ACHN (cell line): ENCODE results near the gene EZH1.

ENCODE experiments used
- DNase-seq: peaks from one replicate; pipeline ENCODE4 v3.0.0-alpha.2; 2015
- in situ Hi-C: cut with HindIII; loops from 2 replicates; pipeline ENCODE4 v1.10.0; 2017; ENCODE audit warnings: low sequenced_read_pairs, low pct_ligation_motif_present, low pct_unique_long_range_greater_than_20kb

EZH1 gene

DNA sequence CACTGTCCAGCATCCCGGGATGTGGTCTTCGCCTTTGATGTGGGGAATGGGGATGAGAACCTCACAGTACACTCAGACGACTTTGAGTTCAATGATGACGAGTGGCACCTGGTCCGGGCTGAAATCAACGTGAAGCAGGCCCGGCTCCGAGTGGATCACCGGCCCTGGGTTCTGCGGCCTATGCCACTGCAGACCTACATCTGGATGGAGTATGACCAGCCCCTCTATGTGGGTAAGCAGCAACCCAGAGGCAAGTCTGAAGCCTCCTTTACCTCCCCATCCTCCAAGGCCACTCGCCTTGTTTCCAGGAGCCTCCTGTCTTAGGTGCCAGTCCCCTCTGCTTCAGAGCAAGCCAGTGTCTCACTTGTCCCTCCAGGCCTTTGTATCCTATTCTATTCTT, 52.4 kb downstream of the EZH1 start:
- DNase-seq, result no peak
- in situ Hi-C loops, result no loop called here

DNA sequence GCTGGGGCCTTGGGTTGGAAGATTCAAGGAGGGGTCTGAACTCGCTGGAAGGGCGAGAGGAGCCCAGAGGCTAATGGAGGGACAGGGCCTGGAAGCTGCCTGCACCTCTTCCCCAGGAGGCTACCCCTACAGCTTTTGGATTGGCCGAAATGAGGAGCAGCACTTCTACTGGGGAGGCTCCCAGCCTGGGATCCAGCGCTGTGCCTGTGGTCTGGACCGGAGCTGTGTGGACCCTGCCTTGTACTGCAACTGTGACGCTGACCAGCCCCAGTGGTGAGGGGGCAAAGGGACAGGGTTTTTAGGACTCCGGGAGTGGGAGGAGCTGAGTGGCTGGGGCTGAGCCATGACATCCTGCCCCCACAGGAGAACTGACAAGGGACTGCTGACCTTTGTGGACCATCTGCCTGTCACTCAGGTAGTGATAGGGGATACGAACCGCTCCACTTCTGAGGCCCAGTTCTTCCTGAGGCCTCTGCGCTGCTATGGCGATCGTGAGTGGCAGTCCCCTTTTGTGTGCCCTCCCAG, 53.8 kb downstream of the EZH1 start:
- DNase-seq, result no peak
- in situ Hi-C loops, result no loop called here

DNA sequence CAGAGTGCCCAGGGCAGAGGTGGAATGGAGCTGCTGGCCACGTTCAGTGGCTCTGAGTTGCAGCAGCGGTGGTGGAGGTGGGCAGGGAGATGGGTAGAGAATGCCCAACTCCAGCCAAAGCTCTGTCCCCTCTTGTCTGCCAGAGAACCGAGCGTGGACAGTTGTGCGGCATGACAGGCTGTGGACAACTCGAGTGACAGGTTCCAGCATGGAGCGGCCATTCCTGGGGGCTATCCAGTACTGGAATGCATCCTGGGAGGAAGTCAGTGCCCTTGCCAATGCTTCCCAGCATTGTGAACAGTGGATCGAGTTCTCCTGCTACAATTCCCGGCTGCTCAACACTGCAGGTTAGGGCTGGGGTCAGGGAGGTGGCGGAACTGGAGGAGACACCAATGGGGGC, 54.2 kb downstream of the EZH1 start:
- DNase-seq, result no peak
- in situ Hi-C loops, result no loop called here

DNA sequence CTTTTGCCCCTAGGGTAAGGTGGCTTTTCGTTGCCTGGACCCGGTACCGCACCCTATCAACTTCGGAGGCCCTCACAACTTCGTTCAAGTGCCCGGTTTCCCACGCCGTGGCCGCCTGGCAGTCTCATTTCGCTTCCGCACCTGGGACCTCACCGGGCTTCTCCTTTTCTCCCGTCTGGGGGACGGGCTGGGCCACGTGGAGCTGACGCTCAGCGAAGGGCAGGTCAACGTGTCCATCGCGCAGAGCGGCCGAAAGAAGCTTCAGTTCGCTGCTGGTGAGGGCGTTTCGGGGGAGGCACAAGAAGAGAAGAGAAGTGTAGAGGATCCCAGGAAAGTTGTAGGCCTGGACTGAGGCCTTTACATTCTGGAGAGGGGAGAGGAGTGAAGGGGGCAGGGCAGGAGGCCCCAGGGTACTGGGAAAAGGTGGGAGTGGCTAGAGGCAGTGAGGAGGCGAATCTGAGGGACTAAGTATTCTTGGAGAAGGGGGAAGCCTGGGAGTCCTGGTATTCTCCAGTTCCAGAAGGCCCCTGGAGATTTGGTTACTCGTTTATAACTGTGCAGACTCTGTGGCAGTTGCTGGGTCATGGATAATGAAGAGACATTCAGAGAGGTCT, 57.0 kb downstream of the EZH1 start:
- no peak for DNase-seq
- in situ Hi-C loops, result no loop called here

DNA sequence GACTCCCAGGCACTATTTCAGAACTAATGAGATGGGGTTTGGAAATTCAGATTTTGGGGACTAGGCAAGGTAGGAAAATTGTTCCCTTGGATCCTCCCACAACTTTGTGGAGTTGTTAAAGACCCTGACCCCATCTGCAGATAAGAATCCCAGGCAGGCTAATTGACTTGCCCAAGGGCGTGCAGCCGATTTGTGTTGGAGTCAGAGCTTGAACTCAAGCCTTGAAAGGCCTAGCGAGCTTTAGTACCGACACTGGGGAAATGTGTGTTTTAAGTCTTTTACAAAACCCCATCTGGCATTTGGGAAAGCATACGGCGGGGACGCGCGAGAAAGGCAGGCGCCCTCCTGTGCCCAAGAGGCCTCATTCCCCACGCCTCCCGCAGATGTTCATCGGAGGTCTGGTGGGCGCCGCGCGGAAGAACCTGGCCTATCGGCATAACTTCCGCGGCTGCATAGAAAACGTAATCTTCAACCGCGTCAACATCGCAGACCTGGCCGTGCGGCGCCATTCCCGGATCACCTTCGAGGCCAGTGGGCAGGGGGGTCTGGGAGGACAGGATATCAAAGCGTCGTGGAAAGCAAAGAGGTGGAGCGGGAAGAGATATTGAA, 58.2 kb downstream of the EZH1 start:
- no peak for DNase-seq
- in situ Hi-C loops, result no loop called here

DNA sequence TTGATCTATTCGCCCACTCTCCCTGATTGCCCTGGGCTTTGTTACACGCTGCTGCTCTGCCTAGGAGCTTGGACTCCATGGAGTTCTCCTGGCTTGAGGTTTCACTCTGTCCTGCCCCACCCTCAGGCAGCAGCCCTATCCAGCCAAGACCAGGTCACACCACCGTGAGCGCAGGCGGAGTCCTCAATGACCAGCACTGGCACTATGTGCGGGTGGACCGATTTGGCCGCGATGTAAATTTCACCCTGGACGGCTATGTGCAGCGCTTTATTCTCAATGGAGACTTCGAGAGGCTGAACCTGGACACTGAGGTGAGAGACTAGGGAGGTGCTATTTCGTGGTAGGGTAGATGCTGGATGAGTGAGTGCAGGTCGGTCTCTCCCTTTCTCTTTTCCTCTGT, 59.0 kb downstream of the EZH1 start:
- DNase-seq, result no peak
- in situ Hi-C loops, result no loop called here

DNA sequence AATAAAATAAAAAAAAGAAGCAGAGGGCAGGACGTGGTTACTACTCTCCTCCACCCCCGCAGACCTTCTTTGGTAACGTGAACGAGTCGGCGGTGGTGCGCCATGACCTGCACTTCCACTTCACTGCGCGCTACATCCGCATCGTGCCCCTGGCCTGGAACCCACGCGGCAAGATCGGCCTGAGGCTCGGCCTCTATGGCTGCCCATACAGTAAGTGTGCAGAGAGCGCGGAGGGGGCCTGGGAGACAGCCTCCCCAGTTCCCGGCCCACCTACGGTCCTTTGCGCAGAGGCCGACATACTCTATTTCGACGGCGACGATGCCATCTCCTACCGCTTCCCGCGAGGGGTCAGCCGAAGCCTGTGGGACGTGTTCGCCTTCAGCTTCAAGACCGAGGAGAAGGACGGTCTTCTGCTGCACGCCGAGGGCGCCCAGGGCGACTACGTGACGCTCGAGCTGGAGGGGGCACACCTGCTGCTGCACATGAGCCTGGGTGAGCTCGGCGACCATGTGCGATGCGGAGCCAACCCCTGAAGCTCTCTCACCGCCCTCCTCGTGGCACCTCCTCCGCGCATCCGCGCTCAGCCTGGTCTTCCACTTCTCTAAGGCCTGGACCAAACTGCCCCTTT, 59.8 kb downstream of the EZH1 start:
- in situ Hi-C loops, result no loop called here
- no peak for DNase-seq

DNA sequence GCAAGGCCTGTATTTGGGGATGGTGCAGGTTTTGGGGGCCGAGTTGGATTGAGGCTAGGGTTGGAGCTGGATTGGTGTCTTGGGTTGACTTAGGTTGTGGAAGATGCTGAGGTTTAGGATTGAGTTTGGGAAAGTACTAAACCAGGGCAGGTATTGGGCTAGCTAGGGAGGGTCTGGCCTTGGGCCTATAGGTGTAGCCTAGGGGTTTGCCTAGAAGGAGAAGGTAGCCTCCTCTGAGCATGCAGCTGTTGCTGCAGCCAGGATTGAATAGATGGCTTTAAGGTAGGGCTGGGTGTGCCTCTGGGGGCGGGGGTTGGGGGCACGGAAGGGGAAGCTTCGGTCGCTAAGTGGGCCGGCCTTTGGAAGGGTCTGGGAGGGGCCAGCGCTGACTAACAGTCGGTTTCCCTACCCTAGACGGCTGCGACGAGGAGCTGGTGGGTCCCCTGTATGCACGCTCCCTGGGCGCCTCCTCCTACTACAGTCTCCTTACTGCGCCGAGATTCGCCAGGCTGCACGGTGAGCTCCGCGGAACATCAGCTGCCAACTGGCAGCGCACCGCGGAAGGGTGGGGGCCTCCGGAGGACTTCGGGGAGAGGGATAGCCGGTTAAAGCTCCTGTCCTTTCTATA, 61.3 kb downstream of the EZH1 start:
- no peak for DNase-seq
- in situ Hi-C loops, result no loop called here

DNA sequence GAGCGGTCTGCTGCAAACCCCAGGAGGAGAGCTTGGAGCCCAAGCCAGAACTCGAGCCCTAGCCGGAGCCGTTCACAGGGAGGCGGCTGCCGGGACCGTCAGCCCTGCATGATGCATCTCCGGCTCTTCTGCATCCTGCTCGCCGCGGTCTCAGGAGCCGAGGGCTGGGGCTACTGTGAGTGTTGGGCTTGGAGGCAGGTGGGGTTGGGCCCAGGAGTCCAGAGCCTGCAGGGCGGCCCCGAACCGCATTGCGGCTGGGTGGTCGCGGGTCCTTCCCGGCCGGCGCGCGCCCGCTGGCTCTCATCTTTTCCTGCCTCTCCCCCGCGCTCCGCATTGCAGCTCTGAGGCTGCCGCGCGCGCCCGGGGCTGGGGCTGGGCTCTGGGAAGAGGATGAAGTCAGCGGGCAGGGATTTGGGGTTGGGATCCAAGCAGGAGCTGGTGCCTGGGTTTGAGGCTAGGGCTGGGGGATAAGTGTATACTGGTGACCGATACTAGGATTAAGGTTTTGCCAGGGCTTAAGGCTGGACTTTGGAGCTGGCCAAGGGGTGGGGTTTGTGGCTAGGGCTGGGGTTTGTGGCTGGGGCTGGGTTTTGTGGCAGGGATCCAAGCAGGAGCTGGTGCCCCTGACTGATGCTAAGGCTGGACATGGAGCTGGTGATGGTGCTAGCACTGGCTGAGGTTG, 62.0 kb downstream of the EZH1 start:
- in situ Hi-C loops, result no loop called here
- peak; percentile 75 for DNase-seq

DNA sequence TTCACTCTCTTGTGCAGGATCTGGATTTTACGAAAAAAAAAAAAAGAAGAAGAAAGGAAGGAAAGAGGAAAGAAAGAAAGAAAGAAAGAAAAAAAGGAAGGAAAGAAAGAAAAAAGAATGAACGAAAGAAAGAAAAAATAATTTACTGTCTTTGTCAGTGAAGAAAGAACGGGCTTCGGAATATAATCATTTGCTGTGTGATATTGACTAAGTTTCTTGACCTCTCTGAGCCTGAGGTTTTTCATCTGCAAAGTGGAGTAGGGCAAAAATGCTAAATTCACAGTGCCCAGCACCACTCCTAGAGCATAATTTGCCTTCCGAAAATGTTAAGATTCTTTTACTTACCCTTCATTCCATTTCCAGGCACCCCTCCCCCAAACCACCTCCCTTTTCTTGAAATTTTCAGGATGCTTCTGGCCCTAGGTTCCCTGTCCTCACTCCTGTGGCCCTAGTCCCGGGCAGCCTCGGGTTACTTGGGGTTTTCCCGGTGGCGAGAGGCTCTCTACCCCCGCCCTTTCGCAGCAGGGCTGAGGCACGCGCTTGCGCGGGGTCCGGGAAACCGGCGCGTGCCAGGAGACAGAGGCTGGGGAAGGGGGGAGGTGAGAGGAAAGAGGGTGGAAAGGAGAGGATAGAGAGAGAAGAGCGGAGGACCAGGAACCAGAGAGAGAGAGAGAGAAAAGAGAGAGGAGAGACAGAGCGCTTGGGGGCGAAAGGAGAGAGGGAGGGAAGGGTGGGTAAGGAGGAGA, 62.7 kb downstream of the EZH1 start, which contains the start of gene CNTNAP1:
Gene CNTNAP1 (plus strand): TSS at position 556 of the 746 bp plus-strand sequence. CDS start 299 bp downstream, outside the sequence.
- in situ Hi-C loops, result no loop called here
- peak; percentile 88 for DNase-seq

DNA sequence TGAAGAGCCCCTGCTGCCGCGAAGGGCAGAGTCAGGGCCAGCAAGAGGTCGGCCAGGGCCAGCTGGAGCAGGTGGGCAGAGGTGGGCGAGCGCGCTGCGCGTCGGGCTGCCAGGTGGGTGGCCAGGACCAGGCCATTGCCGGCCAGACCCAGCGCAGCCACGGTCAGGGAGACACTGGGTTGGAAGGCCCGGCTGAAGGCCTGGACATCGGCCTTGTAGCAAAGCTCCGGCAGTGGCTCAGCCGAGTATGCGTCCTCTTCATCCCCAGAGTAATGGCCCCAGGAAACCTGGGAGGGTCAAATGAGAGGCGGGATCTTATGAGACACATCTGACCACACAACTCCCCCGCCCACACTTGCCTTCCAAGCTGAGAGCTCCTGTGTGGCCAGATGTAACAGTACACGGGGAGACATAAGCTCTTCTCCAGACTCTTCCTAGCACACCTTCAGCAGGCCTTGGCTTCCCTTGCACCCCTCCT, 64.5 kb downstream of the EZH1 start:
- no peak for DNase-seq
- in situ Hi-C loops, result no loop called here

DNA sequence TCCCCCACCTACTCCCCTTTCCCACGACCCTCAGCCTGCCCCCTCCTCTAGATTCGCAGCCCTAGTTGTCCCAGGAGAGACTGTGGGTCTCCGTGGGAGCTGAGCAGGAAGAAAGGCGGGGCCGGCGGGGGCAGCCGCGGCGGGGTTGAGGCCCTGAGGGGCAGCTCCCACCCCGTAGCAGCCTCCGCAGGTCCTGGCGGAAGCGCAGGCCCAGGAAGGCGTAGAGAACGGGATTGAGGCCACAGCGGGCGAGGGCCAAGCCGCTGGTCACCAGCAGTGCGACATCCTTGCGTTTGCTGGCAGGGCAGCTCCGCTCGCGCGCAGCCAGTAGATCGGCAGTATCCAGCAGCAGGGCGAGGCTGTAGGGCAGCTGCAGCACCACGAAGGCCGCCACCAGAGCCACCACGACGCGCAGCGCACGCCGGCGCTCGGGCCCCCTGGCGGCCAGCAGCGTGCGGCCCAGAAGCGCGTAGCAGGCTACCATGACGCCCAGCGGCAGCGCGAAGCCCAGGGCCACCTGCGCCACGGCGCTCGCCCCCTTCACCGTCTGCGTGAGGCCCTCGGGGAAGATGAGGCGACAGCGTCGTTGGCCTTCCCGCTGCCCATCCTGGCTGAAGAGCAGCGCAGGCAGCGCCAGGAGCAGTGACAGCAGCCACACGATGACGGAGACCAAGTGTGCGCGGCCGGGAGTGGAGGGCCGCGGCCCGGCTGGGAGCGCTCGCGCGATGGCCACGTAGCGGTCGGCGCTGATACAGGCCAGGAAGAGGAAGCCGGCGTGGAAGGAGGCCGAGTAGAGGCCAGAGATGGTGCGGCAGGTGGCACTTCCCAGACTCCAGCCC, 65.1 kb downstream of the EZH1 start:
- DNase-seq, result no peak
- in situ Hi-C loops, result no loop called here

DNA sequence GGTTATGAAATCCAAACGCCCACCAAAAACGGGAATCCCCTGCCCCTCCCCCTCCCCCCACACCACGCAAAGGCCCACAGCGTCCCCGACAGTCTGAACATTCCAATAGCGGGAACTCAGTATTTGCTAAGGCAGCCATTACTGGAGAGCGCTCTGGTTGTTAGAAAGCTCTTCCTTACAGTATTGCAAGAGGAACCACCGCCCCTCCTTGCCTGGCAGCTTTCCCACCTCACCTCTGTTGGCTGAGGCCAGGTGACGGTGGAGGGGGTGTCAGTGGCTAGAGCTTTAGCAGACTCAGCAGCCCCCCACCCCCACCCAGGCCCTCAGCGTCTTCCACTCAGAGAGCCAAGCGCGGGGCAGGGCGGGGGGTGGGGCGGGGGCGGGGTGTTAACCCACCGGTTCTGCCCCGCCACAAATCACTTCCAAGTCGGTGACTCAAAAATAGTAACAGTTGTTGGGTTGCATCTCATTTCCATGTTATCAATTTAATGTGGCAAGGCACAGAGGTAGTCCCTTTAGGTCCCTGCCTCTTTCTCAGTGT, 65.8 kb downstream of the EZH1 start:
- peak; percentile 24 for DNase-seq
- in situ Hi-C loops, result no loop called here

DNA sequence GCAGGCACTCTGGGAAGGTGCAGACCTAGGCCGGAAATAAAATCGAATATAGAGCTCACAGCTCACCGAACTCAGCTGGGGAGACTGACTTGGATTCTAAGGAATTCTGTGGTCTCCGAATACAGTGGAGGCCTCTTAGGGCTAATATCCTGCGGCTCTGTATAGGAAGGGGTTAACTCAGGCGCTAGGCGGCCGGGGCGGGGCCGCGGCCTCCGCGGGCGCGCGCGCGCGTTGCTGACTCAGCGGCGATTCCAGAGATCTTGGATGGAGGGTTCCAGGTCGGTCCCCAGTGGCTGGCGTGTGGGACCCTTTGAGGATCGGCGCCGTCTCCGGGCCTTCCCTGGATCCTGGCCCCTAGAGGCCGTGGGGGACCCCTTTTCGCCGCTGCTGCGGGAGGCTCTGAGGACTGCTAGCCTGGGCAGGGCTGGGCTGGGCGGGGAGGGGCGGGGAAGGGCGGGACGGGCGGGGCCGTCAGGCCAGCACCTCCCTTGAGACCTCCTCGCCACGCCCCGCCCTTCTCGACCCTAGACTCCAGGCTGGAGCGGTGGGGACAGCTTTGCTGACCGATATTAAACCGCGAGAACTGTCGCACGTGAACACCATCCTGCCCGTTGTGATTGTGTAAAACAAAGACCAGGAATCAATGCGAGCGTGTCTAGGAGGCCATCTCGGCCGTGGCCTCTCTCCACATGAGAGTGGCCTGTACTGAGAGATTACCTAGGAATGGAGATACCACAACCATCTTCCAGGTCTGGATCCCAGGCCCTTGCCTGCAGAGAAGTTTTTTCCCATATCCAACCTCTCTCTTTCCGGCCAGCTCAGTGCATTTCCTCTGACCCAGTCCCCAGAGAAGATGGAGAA, 66.7 kb downstream of the EZH1 start:
- in situ Hi-C loops, result no loop called here
- peak; percentile 93 for DNase-seq

DNA sequence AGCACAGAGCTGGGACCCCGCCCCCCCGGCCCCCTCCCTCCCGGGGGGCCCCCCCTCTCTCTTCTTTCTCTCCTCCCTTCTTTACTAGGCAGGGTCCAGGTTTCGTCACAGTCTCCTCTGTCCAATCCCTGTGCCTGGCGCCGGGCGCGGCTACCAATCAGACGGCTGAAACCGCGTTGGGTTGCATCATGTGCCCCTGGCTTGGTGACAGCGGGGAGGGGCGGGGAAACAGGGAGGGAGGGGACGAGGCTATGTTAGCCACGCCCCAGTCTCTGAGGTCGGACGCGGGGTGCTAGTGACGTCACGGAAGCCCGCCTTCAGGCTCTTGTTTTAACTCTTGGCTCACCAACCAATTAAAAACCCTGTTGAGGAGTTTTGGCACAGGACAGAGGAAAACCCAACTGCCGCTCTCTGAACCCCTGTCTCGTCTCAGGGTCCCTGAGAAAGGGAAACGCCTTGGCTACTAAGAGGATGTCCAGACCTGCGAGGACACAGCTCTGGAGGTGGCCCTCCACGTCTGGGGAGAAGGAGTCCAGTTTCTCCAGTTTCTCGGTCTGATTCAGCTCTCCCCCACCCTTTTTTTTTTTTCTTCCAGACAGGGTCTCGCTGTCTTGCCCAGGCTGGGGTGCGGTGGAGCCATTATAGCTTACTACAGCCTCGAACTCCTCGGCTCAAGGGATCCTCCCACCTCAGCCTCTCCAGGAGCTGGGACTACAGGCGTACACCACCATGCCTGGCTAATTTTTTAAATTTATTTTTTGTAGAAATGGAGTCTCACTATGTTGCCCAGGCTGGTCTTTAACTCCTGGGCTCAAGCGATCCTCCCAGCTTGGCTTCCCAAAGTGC, 67.6 kb downstream of the EZH1 start:
- DNase-seq, result peak; percentile 100
- in situ Hi-C loops, result no loop called here
